Fibroblast of skin of back (primary cell): ENCODE results near the gene ZNHIT3. TPM values are rescaled to one million over a fixed set of nuclear protein-coding genes. Genes with fewer than 3 reads are reported as not detected.
A peak's percentile ranks its signal among the peaks of the same experiment; 100 is the strongest.
"Not testable (repeated sequence)": the region's sequence is repeated elsewhere in the genome, so short reads cannot be mapped to it uniquely, and the experiment has no call there.

ENCODE experiments used
- DNase-seq: peaks from one replicate; pipeline ENCODE4 v3.0.0-alpha.2; 2013
- polyA plus RNA-seq, 2 experiments: library from polyadenylated mRNA; unstranded; fragments of 120-200 nt; gene quantifications; one replicate each; pipeline ENCODE4 v1.2.1, GENCODE V29; 2013; ENCODE audit not compliant: insufficient read length in 2 of 2

ZNHIT3 gene
- polyA plus RNA-seq (2013, experiment 1 of 2; ENCODE audit: insufficient read length): 32.3 TPM
- 29.7 TPM for polyA plus RNA-seq (2013, experiment 2 of 2; ENCODE audit: insufficient read length)

GRCh38 chr17:36486204-36487194 lies at the start of gene ZNHIT3:
ZNHIT3 (plus strand) TSS chr17:36486681; CDS start chr17:36486700, 19 bp downstream.
- DNase-seq: peak; percentile 95

GRCh38 chr17:36441792-36442191 lies 44.7 kb upstream of the ZNHIT3 start:
- DNase-seq: not testable (repeated sequence)

DNA sequence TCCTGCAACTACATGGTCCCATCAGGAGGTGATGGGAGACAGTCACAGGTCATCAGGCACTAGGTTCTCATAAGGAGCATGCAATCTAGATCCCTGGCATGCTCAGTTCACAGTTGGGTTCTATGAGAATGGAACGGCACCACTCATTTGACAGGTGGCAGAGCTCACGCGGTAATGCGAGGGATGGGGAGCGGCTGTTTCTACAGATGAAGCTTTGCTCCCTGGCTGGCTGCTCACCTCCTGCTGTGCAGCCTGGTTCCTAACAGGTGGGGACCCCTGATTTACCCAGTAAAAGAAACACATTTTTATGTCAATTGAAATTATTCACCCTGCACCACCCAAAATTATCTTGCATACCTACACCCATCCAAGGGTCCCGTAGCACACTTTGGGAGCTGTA lies 42.7 kb upstream of the ZNHIT3 start:
- DNase-seq: no peak

DNA sequence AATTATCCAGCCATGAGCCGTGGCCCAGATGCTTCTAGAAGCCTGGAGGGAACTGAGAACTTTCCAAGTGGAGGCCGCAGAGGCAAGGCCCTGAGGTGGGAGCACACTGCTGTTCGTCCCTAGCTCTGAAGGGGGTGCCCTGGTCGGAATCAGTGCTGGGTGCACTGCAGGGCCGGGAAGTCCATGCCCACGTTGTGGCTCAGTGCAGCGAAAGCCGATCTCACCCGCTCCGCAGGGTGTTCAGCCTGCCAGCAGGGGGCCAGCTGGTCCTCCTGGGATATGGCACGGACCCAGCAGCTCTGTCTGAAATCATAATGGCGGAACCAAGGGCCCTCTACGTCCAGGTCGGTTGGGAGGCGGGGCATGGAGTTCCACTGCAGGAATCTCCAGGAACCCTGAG lies 36.5 kb upstream of the ZNHIT3 start:
- not testable (repeated sequence) for DNase-seq

- DNase-seq: not testable (repeated sequence)
These were observed 33.6 kb upstream of the ZNHIT3 start for GRCh38 chr17:36452888-36453287.

GRCh38 chr17:36457701-36458100 lies 28.8 kb upstream of the ZNHIT3 start:
- DNase-seq: not testable (repeated sequence)

DNA sequence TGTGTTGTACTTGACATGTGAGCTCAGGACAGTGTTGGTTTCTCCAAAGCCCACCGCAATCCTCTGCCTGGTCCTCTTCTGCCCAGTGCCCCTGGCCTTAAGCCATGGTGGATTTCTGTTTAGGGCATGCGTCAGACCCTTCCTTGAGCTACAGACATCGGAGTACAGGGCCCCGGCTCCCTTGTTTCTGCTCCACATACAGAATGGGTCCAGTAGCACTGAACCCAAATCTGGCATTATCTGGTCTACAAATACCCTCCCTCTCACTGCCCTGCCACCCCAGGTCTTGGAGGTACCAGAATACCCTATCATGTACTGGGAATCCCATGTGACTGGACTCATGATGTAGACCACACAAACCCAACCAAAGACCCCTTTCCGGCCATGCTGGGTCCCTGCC lies 27.4 kb upstream of the ZNHIT3 start:
- DNase-seq: no peak

DNA sequence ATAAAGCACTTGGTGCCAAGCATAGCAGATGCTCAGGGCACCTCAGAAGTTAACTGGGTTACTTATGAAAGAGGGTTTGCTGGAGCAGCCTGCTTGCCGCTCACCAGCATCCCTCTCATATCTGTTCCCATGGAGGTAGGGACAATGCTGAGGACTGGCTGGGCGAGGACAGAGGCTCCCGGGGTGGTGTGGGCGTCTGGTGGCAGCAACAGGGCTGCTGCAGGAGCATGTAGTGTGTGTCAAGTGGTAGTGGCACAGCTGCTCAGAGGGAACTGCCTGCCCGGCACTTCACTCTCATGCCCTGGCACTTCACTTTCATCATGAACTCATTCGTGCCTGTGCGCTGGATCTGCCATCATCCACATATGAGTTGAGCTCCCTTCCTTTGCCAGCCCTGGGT lies 26.9 kb upstream of the ZNHIT3 start:
- DNase-seq: no peak

- DNase-seq: no peak
These were observed 26.1 kb upstream of the ZNHIT3 start for GRCh38 chr17:36460265-36460937.

DNA sequence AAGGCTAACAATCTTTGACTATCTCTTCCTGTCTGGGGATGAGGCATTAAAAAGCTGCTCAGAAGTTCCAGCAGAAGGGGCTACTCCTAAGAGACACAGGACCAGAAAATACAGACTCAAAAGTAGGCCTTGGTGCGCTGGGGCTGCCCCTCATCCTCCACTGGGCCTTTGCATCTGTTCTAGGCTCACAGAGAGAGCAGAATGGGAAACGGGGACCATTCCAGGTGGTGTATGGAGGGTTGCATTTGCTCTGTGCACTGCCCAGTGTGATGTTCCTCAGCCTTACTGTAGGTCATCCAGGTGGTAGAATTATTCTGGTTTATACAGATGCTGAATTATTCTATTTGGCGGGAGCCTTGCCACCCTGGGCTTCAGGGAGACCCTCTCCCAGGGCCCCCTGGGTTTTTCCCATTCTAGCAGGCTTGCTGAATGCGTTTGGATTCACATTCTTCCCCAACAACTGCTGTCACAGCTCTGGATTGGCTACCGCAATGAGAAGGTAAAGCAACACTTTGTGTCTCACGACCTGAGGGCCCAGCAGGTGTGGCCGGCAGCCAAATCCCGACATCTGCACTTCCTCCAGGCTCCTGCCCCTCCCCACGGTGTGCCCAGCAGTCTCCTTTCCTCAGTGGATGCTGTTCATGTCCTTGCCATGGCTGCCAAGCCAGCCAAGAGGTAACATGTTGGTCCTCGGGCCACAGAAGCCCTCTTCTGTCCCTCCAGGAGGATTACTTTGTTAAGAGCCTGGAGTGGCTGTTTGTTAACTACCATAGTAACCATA lies 25.0 kb upstream of the ZNHIT3 start:
- no peak for DNase-seq

DNA sequence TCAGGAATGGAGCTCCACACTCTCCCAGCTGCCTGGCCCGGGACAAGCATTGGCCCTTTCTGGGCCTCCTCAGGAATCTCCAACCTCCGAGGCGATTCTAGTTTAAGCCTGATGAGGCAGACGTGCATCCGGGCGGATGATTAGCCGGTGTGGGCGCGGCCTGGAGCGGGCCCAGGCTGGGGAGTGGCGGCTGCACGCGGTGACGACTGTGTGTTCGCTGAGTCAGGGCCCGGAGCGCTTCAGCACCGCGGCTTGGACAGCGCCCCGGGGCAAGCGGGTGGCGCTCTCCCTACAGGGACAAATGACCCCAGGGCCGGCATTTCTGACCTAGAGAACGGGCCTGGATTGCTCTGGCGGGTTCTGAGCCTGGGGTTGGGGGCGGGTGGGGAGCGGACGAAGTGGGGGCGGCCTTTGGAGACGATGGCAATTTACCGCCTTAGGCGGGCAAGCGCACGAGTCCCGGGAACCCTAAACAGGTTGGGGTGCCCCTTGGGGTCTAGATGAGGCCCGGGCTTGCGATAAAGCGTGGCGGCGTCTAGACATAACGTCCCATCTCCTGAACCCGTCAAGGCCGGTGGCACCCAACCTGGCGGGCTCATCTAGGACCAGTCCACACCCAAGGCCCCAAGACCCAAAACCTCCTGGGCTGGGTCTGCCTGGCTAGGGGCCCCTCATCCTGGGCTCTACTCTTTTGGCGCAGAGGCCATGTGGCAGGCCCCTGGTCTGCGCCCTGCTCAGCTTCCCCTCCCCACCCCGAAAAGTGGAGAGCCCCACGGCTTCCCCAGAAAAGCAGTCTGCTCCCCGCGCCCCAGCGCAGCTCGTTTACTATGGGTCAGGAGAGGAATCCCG lies 22.3 kb upstream of the ZNHIT3 start:
- peak; percentile 77 for DNase-seq

- DNase-seq: no peak
These were observed 21.8 kb upstream of the ZNHIT3 start for GRCh38 chr17:36464765-36465088.

- no peak for DNase-seq
These were observed 17.4 kb upstream of the ZNHIT3 start for GRCh38 chr17:36468903-36469635.

GRCh38 chr17:36469733-36470132 lies 16.7 kb upstream of the ZNHIT3 start:
- DNase-seq: no peak

- no peak for DNase-seq
These were observed 16.0 kb upstream of the ZNHIT3 start for GRCh38 chr17:36470499-36470898.

DNA sequence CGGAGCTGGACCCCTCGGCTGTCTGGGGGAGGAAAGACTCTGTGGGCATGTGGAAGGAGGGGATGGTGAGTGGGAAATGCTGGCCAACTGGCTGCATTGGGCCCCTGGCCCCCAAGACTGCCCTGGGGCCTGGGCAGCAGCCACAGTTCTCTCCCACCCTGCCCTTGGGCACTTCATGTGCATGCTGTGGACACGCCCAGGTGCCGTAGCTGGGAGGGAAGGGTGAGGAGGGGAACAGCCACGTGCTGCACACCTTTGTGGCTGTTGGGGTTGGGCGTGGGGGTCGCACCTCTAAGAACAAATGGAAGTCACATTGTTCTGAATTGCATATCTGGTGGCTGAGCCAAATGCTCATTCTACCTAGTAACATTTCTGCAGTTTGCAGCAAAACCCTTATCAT lies 11.9 kb upstream of the ZNHIT3 start:
- DNase-seq: no peak

DNA sequence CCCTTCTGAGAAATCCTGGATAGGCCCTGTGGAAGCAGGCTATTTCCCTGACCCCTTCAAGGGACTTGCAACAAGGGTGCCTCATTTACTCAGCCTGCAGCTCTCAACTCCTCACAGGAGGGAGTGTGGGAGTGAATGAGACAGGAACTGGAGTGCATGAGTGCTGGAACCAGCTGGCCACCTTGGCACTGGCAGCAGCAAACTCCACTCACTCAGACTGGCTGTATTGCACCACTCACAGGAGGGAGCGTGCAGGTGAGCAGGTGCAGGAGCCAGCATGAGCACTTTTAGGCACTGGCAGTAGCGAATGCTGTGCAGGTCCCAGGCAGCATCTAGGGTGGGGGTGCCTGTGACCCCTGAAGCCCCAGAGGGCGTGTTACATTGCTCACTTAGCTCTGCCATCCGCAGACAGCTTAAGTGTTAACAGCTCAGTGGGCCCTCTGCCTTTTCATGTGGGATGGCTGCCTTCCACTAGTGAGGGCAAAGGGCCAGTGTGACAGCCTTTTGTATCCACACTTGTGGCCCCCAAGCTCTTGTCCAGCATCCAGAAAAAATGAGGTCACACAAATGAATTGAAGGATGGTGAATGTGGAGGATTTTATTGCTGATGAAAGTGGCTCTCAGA lies 11.0 kb upstream of the ZNHIT3 start:
- no peak for DNase-seq

DNA sequence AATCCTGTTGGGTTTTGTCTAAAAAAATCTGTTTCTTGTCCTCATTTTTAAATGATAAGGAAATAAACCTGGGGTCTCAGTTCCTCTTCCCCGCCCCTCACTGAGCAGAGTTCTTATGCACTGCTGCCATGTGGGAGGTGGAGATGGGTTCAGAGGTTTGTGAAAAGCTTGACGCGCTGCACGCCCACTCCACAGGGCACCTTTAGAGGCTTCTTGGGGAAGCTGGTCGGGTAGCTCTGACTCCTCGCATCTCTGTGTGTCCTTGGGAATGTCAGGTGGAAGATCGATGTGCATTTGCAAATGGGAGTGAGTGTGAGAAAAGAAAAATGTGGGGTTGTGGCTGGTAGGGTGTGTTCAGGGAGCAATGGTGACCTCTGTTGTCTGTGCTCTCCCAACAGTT lies 4.7 kb upstream of the ZNHIT3 start:
- DNase-seq: no peak

- DNase-seq: peak; percentile 71
These were observed 3.6 kb upstream of the ZNHIT3 start for GRCh38 chr17:36482611-36483504.

DNA sequence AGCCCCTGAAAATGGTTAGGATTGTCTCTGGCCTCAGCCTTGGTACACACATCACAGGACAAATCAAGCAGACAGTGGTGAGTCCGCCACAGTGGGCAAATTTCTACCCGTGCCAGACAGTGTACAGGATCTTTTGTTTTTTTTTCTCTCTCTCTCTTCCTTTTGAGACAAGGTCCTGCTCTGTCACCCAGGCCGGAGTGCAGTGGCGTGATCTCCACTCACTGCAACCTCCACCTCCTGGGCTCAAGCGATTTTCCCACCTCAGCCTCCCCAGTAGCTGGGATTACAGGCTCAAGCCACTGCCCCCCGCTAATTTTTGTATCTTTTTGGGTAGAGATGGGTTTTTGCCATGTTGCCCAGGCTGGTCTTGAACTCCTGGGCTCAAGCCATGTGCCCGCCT lies 2.5 kb upstream of the ZNHIT3 start:
- not testable (repeated sequence) for DNase-seq
